ENCODE results near the gene LRIG2.

GRCh38 chr1:113137563-113137962 is 64.6 kb downstream of the LRIG2 start:
- TF ChIP-seq CTCF (conservative IDR thresholded peaks at IDR 0.05; ENCODE audit: low read depth, low read length) (no peak), FOS (IDR thresholded peaks at IDR 0.05; ENCODE audit: low read depth, low read length) (no peak), POLR2A (IDR thresholded peaks at IDR 0.05; ENCODE audit: low read depth, low read length) (no peak), CEBPB (IDR thresholded peaks at IDR 0.05; ENCODE audit: low read depth, low read length) (no peak), RFX5 (IDR thresholded peaks at IDR 0.05; ENCODE audit: low read depth, low read length) (no peak), MXI1 (IDR thresholded peaks at IDR 0.05; ENCODE audit: borderline replicate concordance, low read depth, low read length) (no peak), MAZ (IDR thresholded peaks at IDR 0.05; ENCODE audit: borderline replicate concordance, low read depth, low read length) (no peak), CHD1 (IDR thresholded peaks at IDR 0.05; ENCODE audit: low read depth, low read length) (no peak), USF2 (IDR thresholded peaks at IDR 0.05; ENCODE audit: low read depth, low read length) (no peak), RAD21 (IDR thresholded peaks at IDR 0.05; ENCODE audit: low read length) (no peak), MAFK (IDR thresholded peaks at IDR 0.05; ENCODE audit: low read depth, low read length) (no peak)

Measured in IMR-90 (cell line).